Endothelial cell (in vitro differentiated cells): ENCODE data around the gene GBX2. TPM values are rescaled to one million over a fixed set of nuclear protein-coding genes. Genes with fewer than 3 reads are reported as not detected.
"Not testable (repeated sequence)": the region's sequence is repeated elsewhere in the genome, so short reads cannot be mapped to it uniquely, and the experiment has no call there.

ENCODE experiments used
- DNase-seq: peaks from one replicate; pipeline ENCODE4 v3.0.0; 2021; ENCODE audit warnings: low spot score
- H3K27ac Mint-ChIP-seq: one replicate; pipeline ENCODE4 v1.8.0; 2021; ENCODE audit warnings: mixed read lengths, inconsistent platforms; ENCODE audit not compliant: unreplicated experiment
- H3K27me3 Mint-ChIP-seq: one replicate; pipeline ENCODE4 v1.8.0; 2021; ENCODE audit warnings: mild to moderate bottlenecking, moderate library complexity, mixed read lengths, inconsistent platforms; ENCODE audit not compliant: unreplicated experiment
- H3K36me3 Mint-ChIP-seq: one replicate; pipeline ENCODE4 v1.8.0; 2021; ENCODE audit warnings: mild to moderate bottlenecking, low read depth, mixed read lengths, inconsistent platforms; ENCODE audit not compliant: unreplicated experiment
- H3K4me1 Mint-ChIP-seq: one replicate; pipeline ENCODE4 v1.8.0; 2021; ENCODE audit warnings: mild to moderate bottlenecking, mixed read lengths, inconsistent platforms; ENCODE audit not compliant: unreplicated experiment
- H3K4me3 Mint-ChIP-seq: one replicate; pipeline ENCODE4 v1.8.0; 2021; ENCODE audit warnings: mild to moderate bottlenecking, mixed read lengths, inconsistent platforms; ENCODE audit not compliant: unreplicated experiment
- H3K9me3 Mint-ChIP-seq: one replicate; pipeline ENCODE4 v1.8.0; 2021; ENCODE audit warnings: mixed read lengths, inconsistent platforms; ENCODE audit not compliant: unreplicated experiment
- total RNA-seq: library from RNA; stranded (reverse); fragmentation: NEBNext Ultra II Directional; extraction: Animal tissue kit (Norgen Biotek cat#: 25700); gene quantifications from one replicate; pipeline ENCODE4 v1.2.1, GENCODE V29; 2021; ENCODE audit not compliant: unreplicated experiment
- TF ChIP-seq, protein P1 (sequence below): fragments of 200-600 bp; sonication (generic); IDR thresholded peaks from one replicate; pipeline ENCODE4 v1.5.0; 2021; ENCODE audit warnings: antibody characterized with exemption; ENCODE audit not compliant: unreplicated experiment

GBX2 gene
- total RNA-seq, 1 donor from 2014 or later: 3.5 TPM

DNA sequence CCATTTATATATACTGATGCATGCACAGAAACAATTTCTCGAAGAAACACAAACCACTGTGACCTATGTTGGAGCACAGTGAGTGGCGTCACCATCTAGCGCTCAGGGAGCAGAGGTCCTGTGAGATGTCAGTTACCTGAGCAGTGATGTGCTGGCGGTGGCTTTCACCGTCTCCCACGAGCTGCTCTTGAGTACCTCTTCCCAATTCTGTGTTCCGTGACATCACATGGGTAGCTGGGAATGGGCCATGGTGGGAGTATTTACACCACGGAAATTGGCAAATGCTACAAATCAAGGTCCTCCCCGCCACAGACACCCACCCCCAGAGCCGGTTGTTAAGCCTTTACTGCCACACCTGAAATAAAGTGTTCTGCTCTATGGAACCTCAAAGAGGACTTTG lies 24.4 kb downstream of the GBX2 start:
- no peaks in the 10 kb centered on the region for H3K36me3 Mint-ChIP-seq
- no peak overlapping the region for H3K4me3 Mint-ChIP-seq
- no peak overlapping the region for H3K27ac Mint-ChIP-seq
- H3K9me3 Mint-ChIP-seq: no peaks in the 10 kb centered on the region
- TF ChIP-seq, protein P1, sequence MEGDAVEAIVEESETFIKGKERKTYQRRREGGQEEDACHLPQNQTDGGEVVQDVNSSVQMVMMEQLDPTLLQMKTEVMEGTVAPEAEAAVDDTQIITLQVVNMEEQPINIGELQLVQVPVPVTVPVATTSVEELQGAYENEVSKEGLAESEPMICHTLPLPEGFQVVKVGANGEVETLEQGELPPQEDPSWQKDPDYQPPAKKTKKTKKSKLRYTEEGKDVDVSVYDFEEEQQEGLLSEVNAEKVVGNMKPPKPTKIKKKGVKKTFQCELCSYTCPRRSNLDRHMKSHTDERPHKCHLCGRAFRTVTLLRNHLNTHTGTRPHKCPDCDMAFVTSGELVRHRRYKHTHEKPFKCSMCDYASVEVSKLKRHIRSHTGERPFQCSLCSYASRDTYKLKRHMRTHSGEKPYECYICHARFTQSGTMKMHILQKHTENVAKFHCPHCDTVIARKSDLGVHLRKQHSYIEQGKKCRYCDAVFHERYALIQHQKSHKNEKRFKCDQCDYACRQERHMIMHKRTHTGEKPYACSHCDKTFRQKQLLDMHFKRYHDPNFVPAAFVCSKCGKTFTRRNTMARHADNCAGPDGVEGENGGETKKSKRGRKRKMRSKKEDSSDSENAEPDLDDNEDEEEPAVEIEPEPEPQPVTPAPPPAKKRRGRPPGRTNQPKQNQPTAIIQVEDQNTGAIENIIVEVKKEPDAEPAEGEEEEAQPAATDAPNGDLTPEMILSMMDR: no peak
- peaks cover 7% of the 10 kb centered on the region for H3K4me1 Mint-ChIP-seq
- H3K27me3 Mint-ChIP-seq: peaks cover 6% of the 10 kb centered on the region
- no peak for DNase-seq

- not testable (repeated sequence) for DNase-seq, H3K4me3 Mint-ChIP-seq, H3K4me1 Mint-ChIP-seq, H3K27ac Mint-ChIP-seq, H3K27me3 Mint-ChIP-seq, H3K36me3 Mint-ChIP-seq, H3K9me3 Mint-ChIP-seq
These were observed 26.6 kb downstream of the GBX2 start for GRCh38 chr2:236141616-236142015.

DNA sequence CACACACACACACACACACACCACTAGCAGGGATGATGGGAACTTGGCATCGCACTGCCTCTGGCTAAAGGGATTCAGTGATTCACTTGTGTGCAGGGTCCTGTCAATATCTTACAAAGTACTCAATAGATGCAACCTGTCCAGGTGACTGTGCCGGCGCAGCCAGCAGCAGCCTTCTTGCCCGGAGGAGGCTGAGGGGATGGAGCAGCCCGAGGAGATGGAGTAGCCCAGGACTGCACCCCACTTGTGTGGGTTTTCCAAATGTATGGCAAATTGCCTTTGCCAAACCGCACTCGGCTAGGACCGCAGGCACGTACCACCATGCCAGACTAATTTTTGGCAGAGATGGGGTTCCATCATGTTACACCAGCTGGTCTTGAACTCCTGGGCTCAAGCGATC lies 31.1 kb downstream of the GBX2 start:
- H3K9me3 Mint-ChIP-seq: no peaks in the 10 kb centered on the region
- no peaks in the 10 kb centered on the region for H3K36me3 Mint-ChIP-seq
- peaks cover 2% of the 10 kb centered on the region for H3K27me3 Mint-ChIP-seq
- no peak for DNase-seq
- no peak overlapping the region for H3K4me3 Mint-ChIP-seq
- no peaks in the 10 kb centered on the region for H3K4me1 Mint-ChIP-seq
- H3K27ac Mint-ChIP-seq: no peak overlapping the region
- TF ChIP-seq, protein P1: no peak

DNA sequence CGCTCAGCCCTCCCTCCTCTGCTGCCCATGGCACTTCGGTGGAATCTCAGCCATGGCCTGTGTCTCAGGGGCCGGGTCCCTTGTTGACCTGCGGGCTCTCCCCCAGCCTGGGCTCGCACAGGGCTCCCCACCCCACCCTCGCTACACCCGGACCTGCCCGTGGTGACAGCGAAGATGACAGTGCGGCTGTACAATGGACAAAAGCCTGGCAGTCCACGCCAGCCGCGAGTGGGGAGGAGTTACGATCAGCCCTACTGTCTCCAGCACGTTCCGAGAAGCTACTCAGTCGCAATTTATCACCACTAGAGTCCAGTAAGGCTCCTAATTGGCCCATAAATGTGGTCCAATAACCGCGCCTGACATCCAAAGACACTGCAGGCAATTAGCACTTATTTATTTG lies 31.6 kb downstream of the GBX2 start:
- no peak for DNase-seq
- no peak overlapping the region for H3K27ac Mint-ChIP-seq
- H3K4me1 Mint-ChIP-seq: no peaks in the 10 kb centered on the region
- H3K9me3 Mint-ChIP-seq: no peaks in the 10 kb centered on the region
- peaks cover 2% of the 10 kb centered on the region for H3K27me3 Mint-ChIP-seq
- TF ChIP-seq, protein P1: no peak
- H3K36me3 Mint-ChIP-seq: no peaks in the 10 kb centered on the region
- H3K4me3 Mint-ChIP-seq: no peak overlapping the region

- peaks cover 2% of the 10 kb centered on the region for H3K27me3 Mint-ChIP-seq
- H3K27ac Mint-ChIP-seq: no peak overlapping the region
- no peak for DNase-seq
- no peaks in the 10 kb centered on the region for H3K9me3 Mint-ChIP-seq
- no peak overlapping the region for H3K4me3 Mint-ChIP-seq
- peaks cover 3% of the 10 kb centered on the region for H3K4me1 Mint-ChIP-seq
- H3K36me3 Mint-ChIP-seq: no peaks in the 10 kb centered on the region
- TF ChIP-seq, protein P1: no peak
These were observed 34.7 kb downstream of the GBX2 start for GRCh38 chr2:236133410-236134012.
